ENCODE results near the gene AVL9.

DNA sequence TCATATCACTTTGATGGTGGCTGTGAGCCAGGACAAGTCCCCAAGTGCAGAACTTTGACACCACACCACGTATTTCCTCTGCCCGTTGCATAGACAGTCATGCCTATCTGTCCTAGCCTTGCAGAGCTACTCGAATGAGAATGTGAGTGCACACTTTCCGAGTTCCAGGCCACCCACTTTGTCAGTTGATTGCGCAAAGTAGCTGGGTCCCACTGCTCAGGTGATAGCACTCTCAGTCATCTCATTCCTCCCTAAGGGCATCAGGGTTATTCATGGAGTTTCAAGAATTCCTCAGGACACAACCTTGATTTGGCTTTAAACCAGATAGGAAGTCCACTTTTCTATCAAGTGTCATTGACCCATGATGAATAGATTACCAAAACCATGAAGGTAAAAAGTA is 24.4 kb upstream of the AVL9 start:
- TF ChIP-seq, protein P1, sequence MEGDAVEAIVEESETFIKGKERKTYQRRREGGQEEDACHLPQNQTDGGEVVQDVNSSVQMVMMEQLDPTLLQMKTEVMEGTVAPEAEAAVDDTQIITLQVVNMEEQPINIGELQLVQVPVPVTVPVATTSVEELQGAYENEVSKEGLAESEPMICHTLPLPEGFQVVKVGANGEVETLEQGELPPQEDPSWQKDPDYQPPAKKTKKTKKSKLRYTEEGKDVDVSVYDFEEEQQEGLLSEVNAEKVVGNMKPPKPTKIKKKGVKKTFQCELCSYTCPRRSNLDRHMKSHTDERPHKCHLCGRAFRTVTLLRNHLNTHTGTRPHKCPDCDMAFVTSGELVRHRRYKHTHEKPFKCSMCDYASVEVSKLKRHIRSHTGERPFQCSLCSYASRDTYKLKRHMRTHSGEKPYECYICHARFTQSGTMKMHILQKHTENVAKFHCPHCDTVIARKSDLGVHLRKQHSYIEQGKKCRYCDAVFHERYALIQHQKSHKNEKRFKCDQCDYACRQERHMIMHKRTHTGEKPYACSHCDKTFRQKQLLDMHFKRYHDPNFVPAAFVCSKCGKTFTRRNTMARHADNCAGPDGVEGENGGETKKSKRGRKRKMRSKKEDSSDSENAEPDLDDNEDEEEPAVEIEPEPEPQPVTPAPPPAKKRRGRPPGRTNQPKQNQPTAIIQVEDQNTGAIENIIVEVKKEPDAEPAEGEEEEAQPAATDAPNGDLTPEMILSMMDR (IDR thresholded peaks at IDR 0.05): no peak
- no peak for TF ChIP-seq POLR2A (IDR thresholded peaks at IDR 0.05)

Data from Peyer's patch (tissue), 4 donors.